K562 (cell line): Measurements from ENCODE around the gene IL1F10. TPM values are rescaled to one million over a fixed set of nuclear protein-coding genes. Genes with fewer than 3 reads are reported as not detected.

Source experiments
- ATF4 ChIP-seq: fragments of 450-650 bp; formaldehyde crosslinking; IDR thresholded peaks from 2 replicates; pipeline ENCODE4 v1.4.0; 2022; ENCODE audit warnings: mild to moderate bottlenecking, moderate library complexity
- CBFA2T2 ChIP-seq: fragments of 450-650 bp; conservative IDR thresholded peaks from 2 replicates; pipeline ENCODE4 v1.6.1; 2017; ENCODE audit warnings: mild to moderate bottlenecking
- CBFB ChIP-seq: sonication (generic); formaldehyde crosslinking; IDR thresholded peaks from 2 replicates; pipeline ENCODE4 v1.4.0; 2020; ENCODE audit warnings: mild to moderate bottlenecking, missing genetic modification reagents
- EP300 ChIP-seq: IDR thresholded peaks from 2 replicates; pipeline ENCODE4 v1.6.1; 2012; ENCODE audit warnings: low read length, improper control_type of control experiment
- FOXJ2 ChIP-seq: fragments of 200-800 bp; sonication (Bioruptor generic); IDR thresholded peaks from 2 replicates; pipeline ENCODE4 v1.6.1; 2016; ENCODE audit warnings: missing genetic modification characterization, missing compliant biosample characterization
- FOXP4 ChIP-seq: sonication (generic); formaldehyde crosslinking; IDR thresholded peaks from 2 replicates; pipeline ENCODE4 v1.8.0; 2022; ENCODE audit warnings: mild to moderate bottlenecking, missing genetic modification reagents, borderline replicate concordance
- HDAC1 ChIP-seq, 2 experiments: fragments of 450-650 bp; IDR thresholded peaks; 2 replicates each; pipeline ENCODE4 v1.6.1; 2016 to 2017; ENCODE audit warnings: inconsistent platforms in 1 of 2, mild to moderate bottlenecking in 1 of 2, moderate library complexity in 1 of 2
- JUND ChIP-seq, 2 experiments: IDR thresholded peaks; 2 replicates in 1 of 2; 3 replicates in 1 of 2; pipeline ENCODE4 v1.6.1; 2011; ENCODE audit warnings: borderline replicate concordance in 2 of 2, low read depth in 2 of 2, low read length in 2 of 2, improper control_type of control experiment in 1 of 2, missing biosample characterization in 1 of 2, missing genetic modification characterization in 1 of 2, missing genetic modification reagents in 1 of 2
- MAFK ChIP-seq: IDR thresholded peaks from 2 replicates; pipeline ENCODE4 v1.6.1; 2011; ENCODE audit warnings: low read length, improper control_type of control experiment
- MED1 ChIP-seq: sonication (generic); formaldehyde crosslinking; IDR thresholded peaks from 2 replicates; pipeline ENCODE4 v1.8.1; 2023; ENCODE audit warnings: missing genetic modification reagents, borderline replicate concordance
- NBN ChIP-seq: fragments of 450-650 bp; IDR thresholded peaks from 2 replicates; pipeline ENCODE4 v1.6.1; 2016; ENCODE audit warnings: low read depth, mild to moderate bottlenecking
- NFXL1 ChIP-seq: fragments of 450-650 bp; formaldehyde crosslinking; IDR thresholded peaks from 2 replicates; pipeline ENCODE4 v1.4.0; 2021; ENCODE audit warnings: mild to moderate bottlenecking
- POLR2A ChIP-seq: fragments of 450-650 bp; conservative IDR thresholded peaks from 2 replicates; pipeline ENCODE4 v1.6.1; 2016
- POLR2AphosphoS5 ChIP-seq: IDR thresholded peaks from 2 replicates; pipeline ENCODE4 v1.6.1; 2011; ENCODE audit warnings: mild to moderate bottlenecking, low read depth, low read length, moderate library complexity; ENCODE audit not compliant: control insufficient read depth, insufficient read depth
- RBM34 ChIP-seq: fragments of 200-400 bp; formaldehyde crosslinking; IDR thresholded peaks from 2 replicates; pipeline ENCODE4 v1.6.1; 2018; ENCODE audit warnings: low read length, borderline replicate concordance; ENCODE audit not compliant: insufficient read depth
- RCOR1 ChIP-seq, 2 experiments: IDR thresholded peaks; 2 replicates each; pipeline ENCODE4 v1.6.1; 2012; ENCODE audit warnings: low read depth in 2 of 2, low read length in 2 of 2, borderline replicate concordance in 1 of 2, improper control_type of control experiment in 1 of 2
- THRA ChIP-seq: fragments of 450-650 bp; IDR thresholded peaks from 2 replicates; pipeline ENCODE4 v1.6.1; 2017; ENCODE audit warnings: mild to moderate bottlenecking, moderate library complexity
- USF2 ChIP-seq: sonication (generic); formaldehyde crosslinking; IDR thresholded peaks from 2 replicates; pipeline ENCODE4 v1.5.0; 2020; ENCODE audit warnings: missing genetic modification reagents
- ZBED1 ChIP-seq: IDR thresholded peaks from 2 replicates; pipeline ENCODE4 v1.6.1; 2014
- ZBTB2 ChIP-seq: fragments of 450-650 bp; IDR thresholded peaks from 2 replicates; pipeline ENCODE4 v1.6.1; 2016; ENCODE audit warnings: antibody characterized with exemption
- ZBTB8A ChIP-seq: fragments of 450-650 bp; IDR thresholded peaks from 2 replicates; pipeline ENCODE4 v1.6.1; 2018; ENCODE audit warnings: mild to moderate bottlenecking, moderate library complexity; ENCODE audit not compliant: partially characterized antibody
- ZFX ChIP-seq: sonication (generic); formaldehyde crosslinking; IDR thresholded peaks from 2 replicates; pipeline ENCODE4 v1.8.0; 2022; ENCODE audit warnings: mild to moderate bottlenecking, missing genetic modification reagents, moderate library complexity
- ZNF707 ChIP-seq: fragments of 250-450 bp; sonication (Bioruptor Pico); conservative IDR thresholded peaks from 2 replicates; pipeline ENCODE4 v1.8.0; 2022; ENCODE audit warnings: inconsistent platforms, mild to moderate bottlenecking, moderate library complexity
- ZSCAN29 ChIP-seq: fragments of 450-650 bp; IDR thresholded peaks from 2 replicates; pipeline ENCODE4 v1.6.1; 2017
- ZZZ3 ChIP-seq: fragments of 450-650 bp; IDR thresholded peaks from 2 replicates; pipeline ENCODE4 v1.6.1; 2016; ENCODE audit warnings: antibody characterized with exemption, mild to moderate bottlenecking, moderate library complexity
- polyA plus RNA-seq, 8 experiments: library from polyadenylated mRNA; depleted of rRNA in 4 of 8; stranded (reverse) in 5 of 8; unstranded in 3 of 8; fragments of >200 nt; fragmentation: Nextera tagmentation in 2 of 8; fragmentation: Illumina TruSeq in 1 of 8; extraction: Ambion mirVana in 2 of 8; extraction: Trizol in 1 of 8; gene quantifications; 2 replicates each; pipeline versions ENCODE4 v1.2.1 to v1.2.3, GENCODE V29; 2011 to 2014; ENCODE audit warnings: inconsistent platforms in 1 of 8, missing spikeins in 1 of 8
- total RNA-seq, 7 experiments: library from RNA; depleted of rRNA in 6 of 7; stranded (reverse); fragments of >200 nt in 6 of 7; fragmentation: Illumina TruSeq in 2 of 7; extraction: Trizol in 2 of 7; gene quantifications; 2 replicates each; pipeline versions ENCODE4 v1.2.1 to v1.2.3, GENCODE V29; 2011 to 2021; ENCODE audit warnings: low replicate concordance in 1 of 7

Gene IL1F10
- total and polyA plus RNA-seq, 9 of the 15 experiments (the other 6 are each of a cell fraction or from before 2014, with no cell fraction given) = not detected

- TF ChIP-seq ATF4 (CRISPR knock-in tag) (0 out of 2 replicates have a peak, but pooled peaks have one; percentile 52), ZFX (CRISPR knock-in tag) (no peak), ZBED1 (no peak), FOXJ2 (no peak), RBM34 (no peak), EP300 (peak; percentile 80), MED1 (CRISPR knock-in tag) (no peak), HDAC1 (IDR thresholded peaks at IDR 0.05) (peak in 1 of 2 experiments; percentile 76; a peak in 2 of 4 replicates), THRA (no peak), POLR2AphosphoS5 (0 out of 2 replicates have a peak, but pooled peaks have one; percentile 32), CBFB (CRISPR knock-in tag) (no peak), ZNF707 (CRISPR knock-in tag) (no peak), POLR2A (no peak), NFXL1 (no peak), JUND (IDR thresholded peaks at IDR 0.05; ENCODE audit: borderline replicate concordance, low read depth, low read length) (no peak), JUND (tag; IDR thresholded peaks at IDR 0.05; ENCODE audit: borderline replicate concordance, low read depth, low read length) (peak; percentile 23; the same call in 1 of the 3 replicates), CBFA2T2 (peak; percentile 94), USF2 (CRISPR knock-in tag) (no peak), MAFK (no peak), ZBTB2 (no peak), ZBTB8A (no peak), RCOR1 (IDR thresholded peaks at IDR 0.05; ENCODE audit: borderline replicate concordance in 1 of 2, low read depth in 2 of 2, low read length in 2 of 2) (peak; percentile 16 to 83; a peak in 3 of 4 replicates), ZZZ3 (no peak), ZSCAN29 (no peak), NBN (no peak), FOXP4 (CRISPR knock-in tag) (no peak)
These were observed 33.8 kb upstream of the IL1F10 start (continued) for GRCh38 chr2:113034016-113034415.
